Measurements from ENCODE around the gene CD68. TPM values are rescaled to one million over a fixed set of nuclear protein-coding genes. Genes with fewer than 3 reads are reported as not detected.

CD68 gene
- total RNA-seq, 2 experiments from 2014 or later = 34.5 to 36.0 TPM

DNA sequence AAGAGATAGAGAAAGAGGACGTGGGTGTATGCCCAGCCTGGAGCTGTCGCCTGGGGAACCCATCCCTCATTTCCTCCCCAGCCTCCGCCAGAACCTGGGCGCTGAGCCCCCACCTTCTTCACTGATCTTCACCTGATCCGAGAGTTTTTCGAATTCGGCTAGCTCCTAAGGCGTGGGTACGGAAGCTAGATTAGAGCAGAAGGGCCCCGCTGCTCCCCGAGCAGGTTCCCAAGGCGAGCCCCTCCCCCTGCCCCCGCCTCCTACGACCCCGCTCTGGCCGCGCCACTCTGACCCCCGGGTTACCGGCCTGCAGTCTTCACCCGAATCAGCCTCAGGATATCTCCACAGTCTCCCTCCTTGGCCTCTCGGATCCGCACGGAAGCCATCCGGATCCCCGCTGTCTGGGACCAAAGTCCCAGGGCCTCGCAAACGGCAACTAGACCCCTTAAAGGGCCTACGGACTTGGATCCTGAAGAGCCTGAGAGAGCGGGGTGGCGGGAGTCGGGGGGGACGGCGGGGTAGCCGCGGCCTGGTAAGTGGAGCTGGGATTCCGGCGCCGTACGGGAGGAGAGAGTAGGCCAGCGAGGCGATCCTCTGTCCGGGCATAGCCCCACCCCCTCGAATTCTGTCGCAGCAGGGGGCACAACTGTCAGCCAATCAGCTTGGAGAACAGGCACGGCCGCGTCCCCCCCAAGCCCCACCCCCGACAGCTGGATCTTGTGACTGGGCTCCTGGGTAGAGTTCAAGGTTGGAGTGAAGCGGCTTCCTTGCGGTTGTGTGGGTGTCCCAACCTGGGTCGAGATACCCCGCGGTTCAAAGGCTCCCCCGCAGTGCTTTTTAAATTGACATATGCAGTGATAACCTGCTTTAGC, 48.0 kb downstream of the CD68 start, which contains the start of gene SAT2:
TSS of gene SAT2 (minus strand) at position 572 of the 872 bp plus-strand sequence. CDS start at position 386, 186 bp downstream.
- Mint-ChIP-seq H3K4me1 (peaks cover 16% of the 10 kb centered on the region), H3K36me3 (ENCODE audit: low read depth) (peaks cover 3% of the 10 kb centered on the region), H3K4me3 (peak within 1 kb of the TSS; percentile 92), H3K27ac (peak within 1 kb of the TSS; percentile 47), H3K27me3 (no peaks in the 10 kb centered on the region), H3K9me3 (no peaks in the 10 kb centered on the region)
- DNase-seq = peak; percentile 88
- CTCF ChIA-PET = interaction anchor here (0.6 to 2.4 kb wide), 8 partner anchors 8 to 449 kb away, joined by 3 to 25 read pairs (median 5); partner anchors contain the start of genes FXR2, MPDU1, TP53 and WRAP53
- POLR2A ChIA-PET = interaction anchor here (0.7 to 4.5 kb wide), 9 partner anchors 10 to 492 kb away, joined by 3 to 63 read pairs (median 3); partner anchors contain the start of genes ACAP1, FXR2, MPDU1 and TP53

GRCh38 chr17:7629939-7630571, 50.6 kb downstream of the CD68 start, which contains the start of gene SHBG:
TSS of gene SHBG (plus strand) at chr17:7630135. CDS start at chr17:7630173, 38 bp downstream.
- POLR2A ChIA-PET = interaction anchor here (0.8 to 6.4 kb wide), 2 partner anchors 16 to 57 kb away, joined by 4 to 57 read pairs; partner anchors contain the start of genes FXR2, TP53 and WRAP53
- H3K9me3 Mint-ChIP-seq = no peaks in the 10 kb centered on the region
- H3K36me3 Mint-ChIP-seq (ENCODE audit: low read depth) = peaks cover 3% of the 10 kb centered on the region
- peaks cover 16% of the 10 kb centered on the region for H3K4me1 Mint-ChIP-seq
- no peak within 1 kb of the TSS for H3K4me3 Mint-ChIP-seq
- H3K27me3 Mint-ChIP-seq = no peaks in the 10 kb centered on the region
- no peak within 1 kb of the TSS for H3K27ac Mint-ChIP-seq
- DNase-seq = no peak
- CTCF ChIA-PET = interaction anchor here (0.7 to 1.0 kb wide), 2 partner anchors 56 to 58 kb away, joined by 3 to 4 read pairs; no protein-coding TSS in a partner anchor

Other genes with a start within 250 kb of the CD68 start
- gene ACAP1, start 243.1 kb upstream of the CD68 start, total RNA-seq = 100 to 1,000 TPM; 682 to 709 TPM
- gene KCTD11, start 227.5 kb upstream of the CD68 start, total RNA-seq = 1 to 10 TPM; 5.8 to 5.9 TPM
- gene TMEM95, start 224.5 kb upstream of the CD68 start, total RNA-seq = not detected
- gene TNK1, start 198.5 kb upstream of the CD68 start, total RNA-seq = under 1 TPM; 0.25 to 0.86 TPM
- gene PLSCR3, start 185.1 kb upstream of the CD68 start, total RNA-seq = 100 to 1,000 TPM; 149 to 156 TPM
- gene TMEM256, start 175.5 kb upstream of the CD68 start, total RNA-seq = 10 to 100 TPM; 73.2 to 77.0 TPM
- 1 to 10 TPM; 3.2 to 3.7 TPM for gene NLGN2, start 171.8 kb upstream of the CD68 start, total RNA-seq
- gene SPEM1, start 159.3 kb upstream of the CD68 start, total RNA-seq = not detected
- gene SPEM2, start 154.0 kb upstream of the CD68 start, total RNA-seq = not detected
- not detected for gene SPEM3, start 150.8 kb upstream of the CD68 start, total RNA-seq
- 10 to 100 TPM; 18.0 TPM for gene TMEM102, start 144.2 kb upstream of the CD68 start, total RNA-seq
- 10 to 100 TPM in 1 of 2 experiments, 1 to 10 TPM in 1; 8.9 to 10.8 TPM for gene FGF11, start 140.1 kb upstream of the CD68 start, total RNA-seq
- 10 to 100 TPM; 13.0 to 14.6 TPM for gene CHRNB1, start 134.6 kb upstream of the CD68 start, total RNA-seq
- 10 to 100 TPM; 27.4 to 27.9 TPM for gene ZBTB4, start 100.0 kb upstream of the CD68 start, total RNA-seq
- gene SLC35G6, start 98.2 kb upstream of the CD68 start, total RNA-seq = not detected
- gene POLR2A, start 95.3 kb upstream of the CD68 start, total RNA-seq = 100 to 1,000 TPM; 169 to 172 TPM
- gene TNFSF12, start 30.6 kb upstream of the CD68 start, total RNA-seq = 10 to 100 TPM; 79.8 to 86.7 TPM
- gene TNFSF13, start 20.9 kb upstream of the CD68 start, total RNA-seq = 1 to 10 TPM; 1.8 to 2.0 TPM
- gene SENP3, start 17.7 kb upstream of the CD68 start, total RNA-seq = 10 to 100 TPM; 37.6 to 39.9 TPM
- gene MPDU1, start 4.2 kb downstream of the CD68 start, total RNA-seq = 10 to 100 TPM; 54.1 to 58.6 TPM
- under 1 TPM; 0.30 to 0.40 TPM for gene SOX15, start 10.5 kb downstream of the CD68 start, total RNA-seq
- gene FXR2, start 35.3 kb downstream of the CD68 start, total RNA-seq = 10 to 100 TPM; 30.4 to 31.2 TPM
- gene SAT2, start 48.2 kb downstream of the CD68 start, total RNA-seq = 10 to 100 TPM; 36.2 to 37.9 TPM
- gene SHBG, start 50.5 kb downstream of the CD68 start, total RNA-seq = not detected
- gene ATP1B2, start 71.3 kb downstream of the CD68 start, total RNA-seq = under 1 TPM; 0.25 to 0.50 TPM
- 100 to 1,000 TPM; 123 TPM for gene TP53, start 107.9 kb downstream of the CD68 start, total RNA-seq
- gene WRAP53, start 108.8 kb downstream of the CD68 start, total RNA-seq = 10 to 100 TPM; 18.6 to 18.8 TPM
- not detected for gene EFNB3, start 125.6 kb downstream of the CD68 start, total RNA-seq
- not detected for gene DNAH2, start 138.1 kb downstream of the CD68 start, total RNA-seq